Psoas muscle (tissue), 8 donors: Measurements from ENCODE around the gene IGLON5. TPM values are rescaled to one million over a fixed set of nuclear protein-coding genes. Genes with fewer than 3 reads are reported as not detected.

Experiments used
- ATAC-seq, 4 donors: fragments of 200-7000 bp; cut with Tn5 transposase; one replicate each; pipeline ENCODE4 v1.9.1; 2020; ENCODE audit warnings: moderate library complexity in 3 of 4, mild to moderate bottlenecking in 2 of 4
- DNase-seq, 2 donors: peaks; one replicate each; pipeline ENCODE4 v3.0.0-alpha.2; 2020
- H3K27ac ChIP-seq: fragments of 200-600 bp; one replicate; pipeline ENCODE4 v1.8.0; 2022
- H3K27me3 ChIP-seq, 3 donors: fragments of 200-600 bp in 1 of 3; one replicate each; pipeline versions ENCODE4 v1.6.1 to v1.8.0; 2013 to 2022; ENCODE audit warnings: low read length in 2 of 3, mild to moderate bottlenecking in 2 of 3, moderate library complexity in 1 of 3; ENCODE audit not compliant: insufficient read depth in 3 of 3
- H3K36me3 ChIP-seq, 2 donors: fragments of 200-600 bp in 1 of 2; one replicate each; pipeline versions ENCODE4 v1.6.1 to v1.8.0; 2013 to 2022; ENCODE audit warnings: low read depth in 1 of 2, mild to moderate bottlenecking in 1 of 2, moderate library complexity in 1 of 2; ENCODE audit not compliant: insufficient read depth in 1 of 2
- H3K4me1 ChIP-seq: fragments of 200-600 bp; one replicate; pipeline ENCODE4 v1.8.0; 2022
- H3K4me3 ChIP-seq: fragments of 200-600 bp; one replicate; pipeline ENCODE4 v1.8.0; 2022; ENCODE audit warnings: mild to moderate bottlenecking
- H3K9me3 ChIP-seq: fragments of 200-600 bp; one replicate; pipeline ENCODE4 v1.8.0; 2022
- WGBS, 3 donors: extraction: QIAGEN DNeasy Blood & Tissue Kit; methylation state at CpG; one replicate each; pipeline versions ENCODE4 v1.1.6 to v1.1.7; 2013; 5-methylcytosine and 5-hydroxymethylcytosine counted together
- intact Hi-C, 2 donors: fragments of 100-400 bp; cut with DNase I; formaldehyde crosslinking; loops; one replicate each; pipeline versions ENCODE4 v1.11.0 to v1.14.2; 2022
- long read RNA-seq, 2 donors: library from polyadenylated mRNA; unstranded; transcript quantifications; one replicate each; pipeline ENCODE4 v2.0.0, GENCODE V29; 2021
- polyA plus RNA-seq, 3 donors: library from polyadenylated mRNA; stranded (reverse); fragments of 200-250 nt; gene quantifications; one replicate each; pipeline ENCODE4 v1.2.3, GENCODE V29; 2013
- total RNA-seq, 4 donors: library from RNA; stranded (reverse); fragmentation: NEBNext Ultra II Directional in 2 of 4; extraction: Animal tissue kit (Norgen Biotek cat#: 25700) in 2 of 4; gene quantifications; one replicate each; pipeline versions ENCODE4 v1.2.1 to v1.2.4, GENCODE V29; 2021 to 2023
- TF ChIP-seq, protein P1 (sequence below): fragments of 200-600 bp; IDR thresholded peaks from one replicate; pipeline ENCODE4 v1.8.0; 2022; ENCODE audit warnings: antibody characterized with exemption
- donor health status: healthy with polysubstance abuse.
- donor health status: DM: no; HTN: no; CAD: no; lungs with moderate emphysema.
- donor health status: Bipolar disorder and iron deficiency.
- donor health status: healthy.
- donor health status: DM: yes; HTN: yes; CAD: no.
- donor health status: DM: no; HTN: no; CAD: no.
- donor health status: DM: no; HTN: no; CAD: no.
- donor health status: DM: yes; HTN: yes; CAD: no.

IGLON5 gene
- under 1 TPM in 1 of 4 donors, not detected in 3; 0.10 TPM for total RNA-seq
- under 1 TPM in 1 of 3 donors, not detected in 2; 0.03 TPM for polyA plus RNA-seq
- long read RNA-seq, donor 1: 0 reads
- long read RNA-seq, donor 2: 0 reads

DNA sequence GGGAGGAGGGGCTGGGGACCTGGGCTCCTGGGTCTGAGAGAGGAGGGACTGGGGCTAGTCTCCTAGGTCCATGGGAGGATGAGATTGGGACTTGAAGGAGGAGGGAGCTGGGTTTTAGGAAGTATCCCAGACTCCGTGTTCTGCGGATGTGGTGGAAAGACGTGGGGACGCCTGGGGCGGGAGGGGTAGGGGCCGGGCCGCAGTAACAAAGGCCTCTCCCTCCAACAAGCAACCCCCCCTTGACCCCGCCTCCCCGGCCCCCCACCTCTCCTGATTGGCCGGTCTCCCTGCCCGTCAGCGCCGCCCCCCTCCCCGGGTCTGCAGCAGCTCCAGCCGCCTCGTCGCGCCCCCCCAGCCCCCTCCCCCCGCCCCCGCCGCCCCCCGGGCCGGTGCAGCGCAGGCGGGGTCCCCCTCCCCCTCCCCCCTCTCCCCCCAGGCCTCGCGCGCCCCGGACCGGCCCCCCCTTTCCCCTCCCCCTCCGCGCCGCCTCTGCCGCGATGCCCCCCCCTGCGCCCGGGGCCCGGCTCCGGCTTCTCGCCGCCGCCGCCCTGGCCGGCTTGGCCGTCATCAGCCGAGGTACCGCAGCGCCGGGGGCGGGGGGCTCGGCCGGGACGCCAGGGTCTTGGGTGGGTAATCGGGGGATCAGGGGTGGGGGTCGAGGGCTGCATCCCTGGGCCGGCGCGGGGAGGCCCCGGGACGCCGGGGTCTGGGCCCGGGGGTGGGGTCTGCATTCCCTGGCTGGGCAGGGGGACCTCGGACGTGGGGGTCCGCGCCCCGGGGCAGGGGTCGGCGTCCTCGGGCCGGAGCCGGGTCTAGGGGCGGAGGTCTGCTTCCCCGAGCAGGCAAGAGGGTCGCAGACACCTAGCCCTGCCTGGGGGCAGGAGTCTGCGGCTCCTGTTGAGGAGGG lies at the start of gene IGLON5:
Gene IGLON5, plus strand, starts transcription at position 294 of the 907 bp plus-strand sequence. Its CDS starts 204 bp downstream, at position 498.
- TF ChIP-seq, protein P1, sequence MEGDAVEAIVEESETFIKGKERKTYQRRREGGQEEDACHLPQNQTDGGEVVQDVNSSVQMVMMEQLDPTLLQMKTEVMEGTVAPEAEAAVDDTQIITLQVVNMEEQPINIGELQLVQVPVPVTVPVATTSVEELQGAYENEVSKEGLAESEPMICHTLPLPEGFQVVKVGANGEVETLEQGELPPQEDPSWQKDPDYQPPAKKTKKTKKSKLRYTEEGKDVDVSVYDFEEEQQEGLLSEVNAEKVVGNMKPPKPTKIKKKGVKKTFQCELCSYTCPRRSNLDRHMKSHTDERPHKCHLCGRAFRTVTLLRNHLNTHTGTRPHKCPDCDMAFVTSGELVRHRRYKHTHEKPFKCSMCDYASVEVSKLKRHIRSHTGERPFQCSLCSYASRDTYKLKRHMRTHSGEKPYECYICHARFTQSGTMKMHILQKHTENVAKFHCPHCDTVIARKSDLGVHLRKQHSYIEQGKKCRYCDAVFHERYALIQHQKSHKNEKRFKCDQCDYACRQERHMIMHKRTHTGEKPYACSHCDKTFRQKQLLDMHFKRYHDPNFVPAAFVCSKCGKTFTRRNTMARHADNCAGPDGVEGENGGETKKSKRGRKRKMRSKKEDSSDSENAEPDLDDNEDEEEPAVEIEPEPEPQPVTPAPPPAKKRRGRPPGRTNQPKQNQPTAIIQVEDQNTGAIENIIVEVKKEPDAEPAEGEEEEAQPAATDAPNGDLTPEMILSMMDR: no peak
- H3K4me1 ChIP-seq: no peaks in the 10 kb centered on the region
- H3K27ac ChIP-seq: no peak within 1 kb of the TSS
- intact Hi-C loops: no loop called here
- peaks cover 6% of the 10 kb centered on the region for H3K9me3 ChIP-seq
- H3K4me3 ChIP-seq: no peak within 1 kb of the TSS
- peaks cover 0 to 46% (median 3%) of the 10 kb centered on the region in 3 donors for H3K27me3 ChIP-seq
- no peak for ATAC-seq
- no peaks in the 10 kb centered on the region for H3K36me3 ChIP-seq
- DNase-seq: no peak
- WGBS, 3 donors: 2 to 7% (median 2%) methylated on average over 17 to 60 of the region's 76 CpGs

DNA sequence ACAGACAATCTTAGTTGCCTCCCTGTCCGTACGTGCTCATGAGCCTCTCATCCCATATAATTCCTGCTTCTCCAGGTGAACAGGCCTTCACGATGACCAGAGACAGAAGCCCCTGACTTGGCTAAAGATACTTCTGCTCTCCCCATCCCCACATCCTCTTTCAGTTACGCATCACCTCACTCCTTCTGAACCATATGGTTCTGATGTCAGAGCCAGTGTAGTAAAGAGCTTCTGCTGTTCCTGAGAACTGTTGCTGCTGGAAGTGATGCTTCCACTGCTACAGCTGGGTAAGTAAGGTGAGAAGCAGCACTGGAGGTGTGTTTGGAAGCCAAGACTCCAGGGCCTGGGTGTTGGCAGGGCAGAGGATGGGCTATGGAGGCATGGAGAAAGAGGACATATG lies 47.6 kb upstream of the IGLON5 start:
- TF ChIP-seq, protein P1: no peak
- no peaks in the 10 kb centered on the region for H3K9me3 ChIP-seq
- H3K36me3 ChIP-seq: no peaks in the 10 kb centered on the region
- H3K27ac ChIP-seq: no peak overlapping the region
- no peak for DNase-seq
- no peaks in the 10 kb centered on the region for H3K27me3 ChIP-seq
- H3K4me3 ChIP-seq: no peak overlapping the region
- 71 to 83% (median 75%) methylated on average over 4 of the region's 4 CpGs for WGBS, 3 donors
- ATAC-seq: no peak
- intact Hi-C loops: no loop called here
- H3K4me1 ChIP-seq: no peaks in the 10 kb centered on the region

DNA sequence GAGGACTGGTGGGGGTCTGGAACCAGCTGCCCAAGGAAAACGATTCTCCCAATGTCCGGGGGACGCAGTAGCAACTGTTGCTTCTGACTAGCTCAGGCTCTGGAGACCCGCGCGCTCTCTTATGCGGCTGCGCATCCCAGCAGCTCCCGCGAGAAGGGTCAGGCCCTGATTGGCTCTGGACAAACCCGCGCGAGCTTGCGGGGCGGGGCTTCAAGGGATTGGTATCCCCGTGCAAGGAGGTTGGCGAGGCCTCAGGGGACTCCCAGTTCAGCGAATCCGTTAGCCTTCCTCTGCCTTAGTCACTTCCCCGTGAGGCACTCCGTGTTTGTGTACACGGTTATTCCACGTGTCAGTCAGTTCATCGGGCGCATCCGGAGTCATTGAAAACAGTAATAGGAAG lies 40.4 kb upstream of the IGLON5 start:
- intact Hi-C loops: no loop called here
- no peak overlapping the region for H3K4me3 ChIP-seq
- no peak overlapping the region for H3K27ac ChIP-seq
- no peaks in the 10 kb centered on the region for H3K4me1 ChIP-seq
- DNase-seq (no peak), ATAC-seq (no peak)
- no peaks in the 10 kb centered on the region for H3K9me3 ChIP-seq
- TF ChIP-seq, protein P1: no peak
- no peaks in the 10 kb centered on the region for H3K36me3 ChIP-seq
- 47 to 62% (median 48%) methylated on average over 26 of the region's 26 CpGs for WGBS, 3 donors
- H3K27me3 ChIP-seq: no peaks in the 10 kb centered on the region

DNA sequence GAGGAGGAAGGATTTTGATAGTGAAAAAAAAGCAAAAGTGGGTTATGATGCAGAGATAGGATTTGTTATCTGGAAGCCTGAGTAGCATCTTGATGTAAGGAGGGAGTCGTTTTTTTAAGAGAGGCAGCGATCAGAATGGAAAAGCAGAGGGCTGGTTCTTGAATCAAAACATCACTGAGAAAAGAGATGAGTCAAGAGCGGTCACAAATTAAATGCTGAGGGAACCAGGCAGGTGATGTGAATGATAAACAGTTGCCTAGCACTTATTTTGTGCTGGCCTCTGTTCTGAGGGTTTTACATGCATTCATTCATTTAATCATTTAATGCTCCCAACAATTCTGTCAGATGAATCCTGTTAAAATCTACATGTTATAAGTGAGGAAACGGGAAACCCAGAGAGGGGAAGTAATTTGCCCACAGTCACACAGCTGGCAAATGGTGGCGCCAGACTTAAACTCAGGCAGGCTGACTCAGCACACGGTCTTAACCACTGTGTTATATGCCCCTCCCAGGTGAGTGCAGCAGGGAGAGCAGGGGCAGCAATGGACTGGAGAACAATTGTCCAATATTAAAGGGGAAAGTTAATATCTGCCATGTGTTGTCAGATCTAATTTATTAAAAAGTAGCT lies 39.1 kb upstream of the IGLON5 start:
- intact Hi-C loops: no loop called here
- Histone ChIP-seq H3K36me3 (no peaks in the 10 kb centered on the region), H3K4me1 (no peaks in the 10 kb centered on the region), H3K27ac (no peak overlapping the region), H3K9me3 (no peaks in the 10 kb centered on the region), H3K27me3 (no peaks in the 10 kb centered on the region), H3K4me3 (no peak overlapping the region)
- TF ChIP-seq, protein P1: no peak
- 59 to 63% (median 61%) methylated on average over 6 of the region's 6 CpGs for WGBS, 3 donors
- no peak for ATAC-seq
- no peak for DNase-seq
